Frontal cortex (tissue), 4 donors: ENCODE results near the gene CACFD1. TPM values are rescaled to one million over a fixed set of nuclear protein-coding genes. Genes with fewer than 3 reads are reported as not detected.

Experiments used
- DNase-seq, 2 donors: peaks; one replicate each; pipeline ENCODE4 v3.0.0; 2012; ENCODE audit warnings: low spot score in 2 of 2
- FAIRE-seq: peaks from 2 replicates; lab custom pipeline; 2012; peaks lifted over from hg19 to GRCh38; lab: Jason Lieb, UNC
- total RNA-seq: library from RNA; depleted of rRNA; stranded (reverse); fragments of >200 nt; gene quantifications from one replicate; pipeline ENCODE4 v1.2.3, GENCODE V29; 2014
- donor health status: control.
- donor health status: control.
- donor health status: control.

Gene CACFD1
- total RNA-seq: 22.8 TPM

DNA sequence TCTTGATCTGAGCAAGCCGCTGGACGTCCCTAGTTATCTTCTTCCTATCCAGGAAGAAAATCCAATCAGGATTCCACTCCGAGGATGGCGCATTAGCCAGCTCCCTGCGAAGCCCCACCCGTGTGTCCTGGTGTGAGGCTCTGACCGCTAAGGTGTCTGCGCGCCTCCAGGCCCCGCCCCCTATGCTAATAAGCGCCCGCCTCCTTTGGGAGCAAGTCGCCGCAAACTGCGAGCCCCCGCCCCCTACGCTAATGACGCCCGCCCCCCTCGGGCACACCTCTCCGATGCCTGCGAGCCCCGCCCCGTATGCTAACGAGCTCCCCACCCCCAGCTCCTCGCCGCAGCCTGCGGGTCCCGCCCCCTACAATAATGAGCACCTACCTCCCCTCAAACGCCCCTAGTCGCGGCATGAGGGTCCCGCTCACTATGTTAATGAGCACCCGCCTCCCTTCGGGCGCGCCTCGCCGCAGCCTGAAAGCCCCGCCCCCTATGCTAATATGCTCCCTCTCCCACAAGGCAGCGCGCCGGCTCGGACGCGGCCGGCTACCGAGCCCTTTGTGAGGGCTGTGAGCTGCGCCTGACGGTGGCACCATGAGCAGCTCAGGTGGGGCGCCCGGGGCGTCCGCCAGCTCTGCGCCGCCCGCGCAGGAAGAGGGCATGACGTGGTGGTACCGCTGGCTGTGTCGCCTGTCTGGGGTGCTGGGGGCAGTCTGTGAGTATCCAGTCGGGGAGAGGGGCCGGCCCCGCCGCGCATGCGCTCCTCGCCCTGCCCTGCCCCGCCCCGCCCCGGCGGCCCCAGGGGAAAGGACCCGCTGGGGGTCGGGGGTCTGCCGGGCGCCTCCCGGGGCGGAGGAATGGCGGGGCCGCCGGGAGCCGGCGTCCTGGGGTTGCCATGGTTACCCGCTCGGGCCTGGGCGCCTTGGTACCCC, at the start of gene CACFD1:
TSS of gene CACFD1 (plus strand) at position 503 of the 929 bp plus-strand sequence. CDS start at position 592, 89 bp downstream.
- no peak for FAIRE-seq
- peak; percentile 98 to 99 for DNase-seq

GRCh38 chr9:133415170-133415569, 44.6 kb upstream of the CACFD1 start:
- no peak for DNase-seq

GRCh38 chr9:133417541-133418461, 42.0 kb upstream of the CACFD1 start, which contains the start of gene REXO4:
Gene REXO4, minus strand, starts transcription at chr9:133418010. Its CDS starts 166 bp downstream, at chr9:133417844.
- peak; percentile 78 to 81 for DNase-seq
- FAIRE-seq: no peak

More at GRCh38 chr9:133415170-133415569, 44.6 kb upstream of the CACFD1 start:
- no peak for FAIRE-seq

- no peak for FAIRE-seq
These were observed 40.8 kb upstream of the CACFD1 start for GRCh38 chr9:133419005-133419404.

GRCh38 chr9:133420392-133420827, 39.4 kb upstream of the CACFD1 start:
- FAIRE-seq (no peak), DNase-seq (no peak)

More at GRCh38 chr9:133419005-133419404, 40.8 kb upstream of the CACFD1 start:
- DNase-seq: no peak

DNA sequence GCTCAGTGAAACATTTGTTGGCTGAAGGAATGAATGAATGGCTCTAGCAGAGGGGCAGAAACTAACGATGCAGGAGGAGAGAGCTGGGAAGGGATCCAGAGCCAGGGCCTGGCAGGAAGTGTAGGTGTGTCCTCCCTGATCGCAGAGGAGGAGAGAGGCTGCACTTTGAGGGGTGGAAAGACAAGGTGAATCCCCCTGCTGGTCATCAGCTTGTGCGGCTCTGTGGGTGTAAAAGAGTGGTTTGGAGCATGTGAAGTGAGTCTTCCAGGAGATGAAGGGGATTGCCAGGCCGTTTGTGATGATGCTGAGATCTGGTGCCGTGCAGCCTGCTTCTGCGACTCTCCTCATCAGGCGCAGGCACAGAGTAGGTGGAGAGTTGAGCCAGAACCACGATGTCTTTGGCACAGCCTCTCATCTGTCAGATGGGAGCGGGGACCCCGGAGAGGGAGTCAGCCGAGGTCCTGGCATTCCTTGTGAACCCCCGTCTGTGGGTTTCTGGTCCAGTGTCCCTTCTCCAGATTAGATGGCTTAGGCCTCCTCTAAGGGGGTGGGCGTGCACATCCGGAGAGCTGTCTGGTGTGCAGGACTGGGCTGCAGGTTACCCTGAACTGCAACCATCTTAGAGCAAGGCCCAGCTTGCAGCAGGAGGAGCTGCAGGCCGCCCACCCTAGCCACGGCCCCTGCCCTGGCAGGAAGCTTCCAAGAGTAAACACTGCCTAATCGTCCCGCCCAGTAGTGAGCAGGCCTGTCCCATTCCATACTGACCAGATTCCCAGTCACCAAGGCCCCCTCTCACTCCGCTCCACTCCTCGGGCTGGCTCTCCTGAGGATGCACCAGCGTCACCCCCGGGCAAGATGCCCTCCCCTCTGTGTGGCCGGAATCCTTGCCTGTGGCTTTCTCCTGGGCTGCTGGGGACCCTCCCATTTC, 37.9 kb upstream of the CACFD1 start, which contains the start of gene ADAMTS13:
TSS of gene ADAMTS13 (plus strand) at position 753 of the 928 bp plus-strand sequence. CDS start at position 830, 77 bp downstream.
- no peak for FAIRE-seq
- DNase-seq: no peak

DNA sequence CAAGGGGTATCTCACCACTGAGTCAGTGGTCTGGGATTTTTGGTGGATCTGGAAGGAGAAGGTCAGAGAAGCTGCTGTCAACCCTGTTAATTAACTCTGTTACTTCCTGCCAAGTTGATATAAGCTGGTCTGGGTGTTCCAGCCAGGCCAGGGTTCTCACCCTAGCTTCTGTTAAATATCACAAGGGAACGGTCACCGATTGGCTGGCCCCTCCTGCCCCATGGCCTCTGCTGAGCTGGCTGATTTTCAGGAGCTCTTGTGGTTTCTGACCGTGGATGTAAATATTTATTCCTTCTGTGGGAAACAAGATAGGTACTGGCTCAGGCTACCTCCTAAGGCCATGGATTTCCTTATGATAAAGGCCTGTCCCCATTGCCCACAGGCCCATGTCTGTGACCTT, 36.6 kb upstream of the CACFD1 start:
- no peak for FAIRE-seq

GRCh38 chr9:133424187-133424586, 35.6 kb upstream of the CACFD1 start:
- no peak for DNase-seq
- no peak for FAIRE-seq

More for the DNA sequence above, 36.6 kb upstream of the CACFD1 start:
- no peak for DNase-seq

DNA sequence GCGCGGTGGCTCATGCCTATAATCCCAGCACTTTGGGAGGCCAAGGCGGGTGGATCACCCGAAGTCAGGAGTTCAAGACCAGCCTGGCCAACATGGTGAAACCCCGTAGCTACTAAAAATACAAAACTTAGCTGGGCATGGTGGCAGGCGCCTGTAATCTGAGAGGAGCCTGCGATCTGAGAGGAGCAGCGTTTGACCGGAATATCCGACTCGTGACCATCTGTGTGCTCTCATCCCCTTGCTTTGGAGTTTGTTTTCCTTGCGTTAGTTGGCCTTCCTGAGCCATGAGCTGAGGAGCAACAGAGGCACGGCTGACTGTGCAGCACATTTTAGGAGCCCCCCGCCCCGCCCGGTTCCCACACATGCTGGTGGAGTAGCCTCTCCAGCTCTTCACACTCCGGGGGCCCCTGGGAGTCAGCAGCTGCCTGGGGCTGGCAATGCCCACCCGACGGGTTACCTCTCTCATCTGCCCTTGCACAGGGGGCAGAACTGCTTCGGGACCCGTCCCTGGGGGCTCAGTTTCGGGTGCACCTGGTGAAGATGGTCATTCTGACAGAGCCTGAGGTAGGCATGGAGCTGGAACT, 34.6 kb upstream of the CACFD1 start:
- FAIRE-seq: no peak
- DNase-seq: no peak

- FAIRE-seq: no peak
- no peak for DNase-seq
These were observed 33.8 kb upstream of the CACFD1 start for GRCh38 chr9:133426011-133426410.

DNA sequence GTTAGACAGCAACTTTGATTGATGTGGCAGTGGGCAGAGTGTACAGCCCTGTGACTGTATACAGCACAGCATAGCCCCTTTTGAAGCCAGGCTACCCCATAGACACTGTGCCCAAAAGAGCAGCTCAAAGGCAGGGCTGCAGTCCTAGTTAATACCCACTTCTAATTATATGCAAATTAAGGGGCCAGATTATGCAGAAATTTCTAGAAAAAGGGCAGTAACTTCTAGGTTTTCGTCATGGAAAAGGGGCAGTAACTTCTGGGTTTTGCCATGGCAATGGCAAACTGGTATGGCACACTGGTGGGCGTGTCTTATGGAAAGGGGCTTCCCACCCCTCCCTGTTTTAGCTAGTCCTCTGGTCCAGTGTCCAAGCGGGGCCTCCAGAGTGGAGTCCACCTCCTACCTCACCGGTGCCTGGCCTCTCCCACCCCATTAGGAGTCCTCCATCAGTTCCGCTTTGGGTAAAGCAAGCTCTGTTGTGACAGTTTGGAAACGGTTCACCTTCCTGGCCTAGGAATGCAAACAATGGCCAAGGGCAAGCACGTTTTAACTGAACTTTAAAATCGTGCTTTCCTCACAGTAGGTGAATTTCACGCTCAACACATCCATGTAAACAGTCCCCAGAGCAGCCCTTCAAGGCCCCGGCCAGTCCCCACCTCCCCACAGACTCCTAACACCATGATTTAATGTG, 32.0 kb upstream of the CACFD1 start:
- FAIRE-seq: no peak
- DNase-seq: no peak

DNA sequence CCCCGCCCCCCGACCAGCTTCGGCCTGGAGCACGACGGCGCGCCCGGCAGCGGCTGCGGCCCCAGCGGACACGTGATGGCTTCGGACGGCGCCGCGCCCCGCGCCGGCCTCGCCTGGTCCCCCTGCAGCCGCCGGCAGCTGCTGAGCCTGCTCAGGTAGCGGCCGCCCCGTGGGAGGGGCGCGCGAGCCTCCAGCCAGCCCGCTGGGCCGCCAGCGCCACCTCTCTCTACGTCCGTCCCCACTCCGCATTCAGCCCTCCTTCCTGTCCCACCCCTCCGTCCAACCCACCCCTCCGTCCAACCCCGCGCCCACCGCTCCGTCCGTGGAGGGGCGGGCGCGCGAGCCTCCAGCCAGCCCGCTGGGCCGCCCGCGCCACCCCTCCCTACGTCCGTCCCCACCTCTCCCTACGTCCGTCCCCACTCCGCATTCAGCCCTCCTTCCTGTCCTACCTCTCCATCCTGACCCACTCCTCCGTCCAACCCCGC, 31.1 kb upstream of the CACFD1 start:
- DNase-seq (peak in 1 of 2 donors; percentile 41), FAIRE-seq (no peak)

- FAIRE-seq (no peak), DNase-seq (no peak)
These were observed 30.6 kb upstream of the CACFD1 start for GRCh38 chr9:133429214-133429613.

DNA sequence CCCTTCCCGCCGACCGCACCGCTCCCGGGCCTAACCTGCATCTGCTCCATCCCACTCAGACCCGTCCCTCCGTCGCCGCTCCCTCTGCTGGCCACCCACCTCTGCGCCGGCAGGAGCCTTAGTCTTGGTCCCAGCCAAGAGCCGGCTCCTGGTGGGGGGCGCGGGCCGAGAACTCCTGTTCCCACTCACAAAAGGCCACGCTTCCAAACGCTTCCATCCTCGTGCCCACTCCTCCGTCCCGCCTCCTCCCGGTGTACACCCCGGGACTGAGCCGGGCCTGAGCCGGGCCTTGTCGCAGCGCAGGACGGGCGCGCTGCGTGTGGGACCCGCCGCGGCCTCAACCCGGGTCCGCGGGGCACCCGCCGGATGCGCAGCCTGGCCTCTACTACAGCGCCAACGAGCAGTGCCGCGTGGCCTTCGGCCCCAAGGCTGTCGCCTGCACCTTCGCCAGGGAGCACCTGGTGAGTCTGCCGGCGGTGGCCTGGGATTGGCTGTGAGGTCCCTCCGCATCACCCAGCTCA, 30.1 kb upstream of the CACFD1 start:
- DNase-seq: peak in 1 of 2 donors; percentile 58
- FAIRE-seq: no peak

GRCh38 chr9:133430244-133430643, 29.5 kb upstream of the CACFD1 start:
- no peak for FAIRE-seq
- peak in 1 of 2 donors; percentile 20 for DNase-seq

- no peak for DNase-seq
- no peak for FAIRE-seq
These were observed 26.4 kb upstream of the CACFD1 start for GRCh38 chr9:133433351-133433843.

GRCh38 chr9:133436681-133437080, 23.1 kb upstream of the CACFD1 start:
- DNase-seq: no peak
- FAIRE-seq: no peak
